22Rv1 (cell line): ENCODE results near the gene CCZ1.
"Not testable (repeated sequence)": the region's sequence is repeated elsewhere in the genome, so short reads cannot be mapped to it uniquely, and the experiment has no call there.

Experiments
- H3K27ac ChIP-seq: fragments of 450-650 bp; 2 replicates; pipeline ENCODE4 v1.5.1; 2017

Gene CCZ1

DNA sequence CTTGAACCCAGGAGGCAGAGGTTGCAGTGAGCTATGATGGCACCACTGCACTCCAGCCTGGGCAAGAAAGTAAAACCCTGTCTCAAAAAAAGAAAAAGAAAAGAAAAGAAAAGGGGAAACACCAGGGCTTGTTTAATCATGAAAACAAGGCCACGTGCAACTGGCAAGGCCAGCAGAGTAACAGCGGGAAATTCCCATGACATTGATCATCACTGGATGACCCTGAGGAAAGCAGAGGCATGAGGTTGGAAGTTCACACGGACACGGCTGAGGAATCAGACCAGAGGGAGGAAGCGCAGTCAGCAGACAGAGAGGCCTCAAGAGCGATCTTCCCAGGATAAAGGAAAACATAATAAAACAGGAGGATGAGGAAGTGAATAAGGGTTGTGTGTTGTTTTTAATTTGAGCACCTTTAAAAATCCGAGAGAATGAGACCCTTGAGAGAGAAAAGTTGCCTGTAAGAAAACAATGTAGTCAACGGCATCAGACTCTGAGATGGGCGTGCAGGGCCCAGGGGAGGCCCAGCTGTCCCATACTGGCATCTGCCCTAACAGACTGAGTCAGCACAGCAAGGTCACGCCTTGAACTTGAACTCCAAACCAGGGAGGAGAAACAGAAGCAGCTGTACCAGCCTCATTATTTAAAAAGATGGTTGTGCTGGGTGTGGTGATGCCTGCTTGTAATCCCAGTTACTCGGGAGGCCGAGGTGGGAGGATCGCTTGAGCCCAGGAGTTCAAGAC, 33.5 kb downstream of the CCZ1 start:
- not testable (repeated sequence) for H3K27ac ChIP-seq

DNA sequence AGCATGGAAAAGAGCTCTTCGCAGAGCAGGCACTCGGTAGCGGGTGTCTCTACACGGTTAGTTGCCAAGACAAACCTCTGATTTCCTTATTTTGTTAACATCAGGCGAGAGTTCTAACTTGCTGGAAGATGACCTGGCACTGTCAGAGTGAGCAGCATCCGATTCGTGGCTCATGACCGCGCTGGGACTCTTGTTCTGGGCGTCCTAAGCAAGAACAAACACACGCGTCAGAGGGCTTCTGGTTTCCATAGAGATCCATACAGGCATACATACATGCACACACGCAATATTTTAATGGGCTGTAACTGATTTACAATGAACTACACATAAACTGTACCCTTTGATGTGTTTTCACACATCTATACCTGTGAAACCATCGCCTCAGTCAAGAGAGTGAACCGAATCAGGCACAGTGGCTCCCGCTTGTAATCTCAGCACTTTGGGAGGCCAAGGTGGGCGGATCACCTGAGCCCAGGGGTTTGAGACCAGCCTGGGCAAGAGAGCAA, 36.5 kb downstream of the CCZ1 start:
- H3K27ac ChIP-seq = not testable (repeated sequence)

DNA sequence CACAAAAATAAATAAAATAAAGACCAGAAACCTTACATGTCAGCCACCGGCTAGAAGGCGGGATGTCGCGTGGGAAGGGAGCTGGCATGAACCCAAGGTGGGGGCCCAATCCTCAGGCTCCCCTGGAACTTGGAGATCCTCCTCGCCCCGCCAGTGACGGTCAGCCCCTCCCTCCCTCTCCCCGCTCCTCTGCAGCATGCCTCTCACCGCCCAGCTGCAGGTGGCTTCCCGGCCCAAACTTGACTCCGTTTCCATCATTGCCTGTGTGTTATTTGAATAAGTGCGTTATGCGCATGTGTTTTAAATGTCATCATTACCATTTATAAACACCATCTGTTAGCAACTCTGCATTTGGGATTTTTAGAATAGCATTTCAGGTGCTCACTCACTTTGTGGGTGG, 64.7 kb downstream of the CCZ1 start:
- not testable (repeated sequence) for H3K27ac ChIP-seq

DNA sequence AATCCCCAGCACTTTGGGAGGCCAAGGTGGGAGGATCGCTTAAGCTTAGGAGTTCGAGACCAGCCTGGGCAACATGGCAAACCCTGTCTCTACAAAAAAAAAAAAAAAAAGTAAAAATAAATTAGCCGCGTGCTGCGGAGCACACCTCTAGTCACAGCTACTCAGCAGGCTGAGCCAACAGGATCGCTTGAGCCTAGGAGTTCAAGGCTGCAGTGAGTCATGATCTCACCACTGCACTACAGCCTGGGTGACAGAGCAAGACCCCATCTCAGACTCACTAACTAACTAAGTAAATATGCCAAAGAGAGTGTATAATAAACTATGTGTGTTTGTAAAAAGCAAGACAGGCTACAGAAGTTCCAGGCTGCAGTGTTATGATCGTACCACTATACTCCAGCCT, 65.3 kb downstream of the CCZ1 start:
- not testable (repeated sequence) for H3K27ac ChIP-seq

DNA sequence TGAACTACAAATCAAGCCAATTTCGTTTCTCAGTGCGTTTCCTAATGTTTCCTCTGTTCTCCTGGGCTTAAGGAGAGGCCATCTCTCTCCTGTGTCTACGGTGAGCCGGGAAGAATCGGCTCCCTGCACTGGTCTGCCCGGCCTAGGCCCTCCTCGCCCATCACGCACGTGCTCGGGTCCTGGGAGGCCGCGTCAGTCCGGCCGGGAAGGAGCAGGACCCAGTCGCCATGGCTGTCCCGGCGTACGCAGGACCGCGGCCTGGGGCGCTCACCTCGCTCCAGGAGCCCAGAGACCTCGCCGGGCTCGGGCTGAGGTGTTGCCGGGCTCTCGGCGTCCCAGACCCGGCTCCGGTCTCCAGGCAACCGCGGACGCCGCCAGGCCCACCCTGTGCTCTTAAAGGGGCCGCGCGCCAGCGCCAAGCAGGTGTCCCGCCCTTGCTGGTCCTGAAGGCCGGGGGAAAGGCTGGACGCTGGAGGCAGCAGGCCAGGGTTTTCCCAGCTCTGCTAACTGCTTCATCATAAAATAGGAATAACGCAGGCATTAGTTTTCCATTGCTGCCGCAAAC, 71.9 kb downstream of the CCZ1 start, which contains the start of gene RSPH10B:
TSS of gene RSPH10B (minus strand) at position 343 of the 565 bp plus-strand sequence. CDS start 3,573 bp downstream, outside the sequence.
- H3K27ac ChIP-seq = not testable (repeated sequence)

DNA sequence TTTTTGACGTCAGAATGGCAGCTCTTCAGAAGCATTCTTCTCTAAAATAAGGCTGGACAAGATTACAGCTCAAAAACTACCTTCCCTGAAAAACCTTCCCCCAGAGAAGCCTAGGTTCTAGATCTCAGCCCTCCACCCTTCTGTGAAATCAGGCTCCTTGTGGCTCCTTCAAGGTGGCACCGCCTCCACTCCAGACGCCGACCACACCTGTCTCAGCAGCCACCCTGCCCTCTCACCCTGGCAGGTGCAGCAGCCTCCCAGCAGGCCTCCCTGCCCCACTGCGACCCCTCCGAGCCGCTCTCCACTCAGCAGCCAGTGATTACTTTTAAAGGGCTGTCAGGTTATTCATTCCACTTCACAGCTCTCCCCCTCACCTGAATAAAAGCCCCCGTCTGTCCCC, 75.0 kb downstream of the CCZ1 start:
- not testable (repeated sequence) for H3K27ac ChIP-seq
